ENCODE results near the gene RAMP2.

The RAMP2 gene

GRCh38 chr17:42796066-42796758 is 35.2 kb downstream of the RAMP2 start:
- Histone ChIP-seq H3K27me3 (ENCODE audit: insufficient read depth, low read length) (peaks cover 17% of the 10 kb centered on the region), H3K36me3 (ENCODE audit: insufficient read depth, low read length) (peaks cover 15% of the 10 kb centered on the region; the same call in 1 of the 2 replicates), H3K4me3 (ENCODE audit: low read length) (no peak overlapping the region), H3K9me3 (ENCODE audit: insufficient read depth, low read depth, low read length) (no peaks in the 10 kb centered on the region), H3K27ac (ENCODE audit: low read depth, low read length) (no peak overlapping the region), H3K4me1 (ENCODE audit: insufficient read depth, low read length) (peaks cover 3% of the 10 kb centered on the region; the same call in 1 of the 2 replicates), H3K9ac (ENCODE audit: low read depth, low read length) (no peak overlapping the region)
- 96% methylated on average over 18 of the region's 18 CpGs for WGBS

- H3K4me1 ChIP-seq (ENCODE audit: insufficient read depth, low read length) = peaks cover 3% of the 10 kb centered on the region; the same call in 1 of the 2 replicates
- no peaks in the 10 kb centered on the region for H3K9me3 ChIP-seq (ENCODE audit: insufficient read depth, low read depth, low read length)
- H3K36me3 ChIP-seq (ENCODE audit: insufficient read depth, low read length) = peaks cover 15% of the 10 kb centered on the region; the same call in 1 of the 2 replicates
- H3K9ac ChIP-seq (ENCODE audit: low read depth, low read length) = peak overlapping the region; percentile 90; the same call in 1 of the 2 replicates
- peaks cover 24% of the 10 kb centered on the region for H3K27me3 ChIP-seq (ENCODE audit: insufficient read depth, low read length)
- peak overlapping the region; percentile 95 for H3K4me3 ChIP-seq (ENCODE audit: low read length)
- WGBS = 96% methylated on average over 9 of the region's 10 CpGs
- no peak overlapping the region for H3K27ac ChIP-seq (ENCODE audit: low read depth, low read length)
Observed at GRCh38 chr17:42797067-42798007, 36.3 kb downstream of the RAMP2 start.

GRCh38 chr17:42798011-42798382 is 37.0 kb downstream of the RAMP2 start:
- H3K9me3 ChIP-seq (ENCODE audit: insufficient read depth, low read depth, low read length) = no peaks in the 10 kb centered on the region
- peaks cover 3% of the 10 kb centered on the region; the same call in 1 of the 2 replicates for H3K4me1 ChIP-seq (ENCODE audit: insufficient read depth, low read length)
- peaks cover 24% of the 10 kb centered on the region for H3K27me3 ChIP-seq (ENCODE audit: insufficient read depth, low read length)
- no peak overlapping the region for H3K27ac ChIP-seq (ENCODE audit: low read depth, low read length)
- H3K4me3 ChIP-seq (ENCODE audit: low read length) = peak overlapping the region; percentile 95
- peaks cover 15% of the 10 kb centered on the region; the same call in 1 of the 2 replicates for H3K36me3 ChIP-seq (ENCODE audit: insufficient read depth, low read length)
- 38% methylated on average over 10 of the region's 10 CpGs for WGBS
- peak overlapping the region; percentile 90 for H3K9ac ChIP-seq (ENCODE audit: low read depth, low read length)

GRCh38 chr17:42798383-42799380 is 37.7 kb downstream of the RAMP2 start, which contains the start of the genes CNTD1 and COA3:
CNTD1 (plus strand) TSS chr17:42798861; CDS start chr17:42799068, 207 bp downstream.
COA3 (minus strand) TSS chr17:42798704; CDS start chr17:42798681, 23 bp downstream.
- Histone ChIP-seq H3K4me3 (ENCODE audit: low read length) (peak within 1 kb of the TSS; percentile 95), H3K36me3 (ENCODE audit: insufficient read depth, low read length) (peaks cover 15% of the 10 kb centered on the region; the same call in 1 of the 2 replicates), H3K9ac (ENCODE audit: low read depth, low read length) (peak within 1 kb of the TSS; percentile 90), H3K27ac (ENCODE audit: low read depth, low read length) (no peak within 1 kb of the TSS), H3K4me1 (ENCODE audit: insufficient read depth, low read length) (peaks cover 3% of the 10 kb centered on the region; the same call in 1 of the 2 replicates), H3K27me3 (ENCODE audit: insufficient read depth, low read length) (peaks cover 24% of the 10 kb centered on the region), H3K9me3 (ENCODE audit: insufficient read depth, low read depth, low read length) (no peaks in the 10 kb centered on the region)
- 29% methylated on average over 66 of the region's 66 CpGs for WGBS

GRCh38 chr17:42803074-42803883 is 42.3 kb downstream of the RAMP2 start:
- Histone ChIP-seq H3K4me1 (ENCODE audit: insufficient read depth, low read length) (no peaks in the 10 kb centered on the region), H3K4me3 (ENCODE audit: low read length) (no peak overlapping the region), H3K9ac (ENCODE audit: low read depth, low read length) (no peak overlapping the region), H3K27ac (ENCODE audit: low read depth, low read length) (peak overlapping the region; percentile 52; the same call in 1 of the 2 replicates), H3K9me3 (ENCODE audit: insufficient read depth, low read depth, low read length) (no peaks in the 10 kb centered on the region), H3K27me3 (ENCODE audit: insufficient read depth, low read length) (peaks cover 24% of the 10 kb centered on the region), H3K36me3 (ENCODE audit: insufficient read depth, low read length) (no peaks in the 10 kb centered on the region)
- WGBS = 95% methylated on average over 2 of the region's 2 CpGs

- H3K4me1 ChIP-seq (ENCODE audit: insufficient read depth, low read length) = no peaks in the 10 kb centered on the region
- H3K27ac ChIP-seq (ENCODE audit: low read depth, low read length) = no peak overlapping the region
- WGBS = 93% methylated on average over 1 of the region's 1 CpG
- H3K27me3 ChIP-seq (ENCODE audit: insufficient read depth, low read length) = peaks cover 16% of the 10 kb centered on the region
- H3K9ac ChIP-seq (ENCODE audit: low read depth, low read length) = no peak overlapping the region
- H3K9me3 ChIP-seq (ENCODE audit: insufficient read depth, low read depth, low read length) = no peaks in the 10 kb centered on the region
- no peak overlapping the region for H3K4me3 ChIP-seq (ENCODE audit: low read length)
- H3K36me3 ChIP-seq (ENCODE audit: insufficient read depth, low read length) = peaks cover 11% of the 10 kb centered on the region; the same call in 1 of the 2 replicates
Observed at GRCh38 chr17:42804918-42805367, 43.9 kb downstream of the RAMP2 start.

GRCh38 chr17:42806249-42806648 is 45.2 kb downstream of the RAMP2 start:
- Histone ChIP-seq H3K27me3 (ENCODE audit: insufficient read depth, low read length) (peaks cover 7% of the 10 kb centered on the region; the same call in 1 of the 2 replicates), H3K9ac (ENCODE audit: low read depth, low read length) (no peak overlapping the region), H3K27ac (ENCODE audit: low read depth, low read length) (no peak overlapping the region), H3K4me1 (ENCODE audit: insufficient read depth, low read length) (no peaks in the 10 kb centered on the region), H3K9me3 (ENCODE audit: insufficient read depth, low read depth, low read length) (no peaks in the 10 kb centered on the region), H3K36me3 (ENCODE audit: insufficient read depth, low read length) (peaks cover 24% of the 10 kb centered on the region), H3K4me3 (ENCODE audit: low read length) (no peak overlapping the region)
- WGBS = 93% methylated on average over 1 of the region's 1 CpG

- Histone ChIP-seq H3K4me1 (ENCODE audit: insufficient read depth, low read length) (no peaks in the 10 kb centered on the region), H3K27me3 (ENCODE audit: insufficient read depth, low read length) (no peaks in the 10 kb centered on the region), H3K9ac (ENCODE audit: low read depth, low read length) (no peak overlapping the region), H3K4me3 (ENCODE audit: low read length) (no peak overlapping the region), H3K36me3 (ENCODE audit: insufficient read depth, low read length) (peaks cover 44% of the 10 kb centered on the region), H3K9me3 (ENCODE audit: insufficient read depth, low read depth, low read length) (no peaks in the 10 kb centered on the region), H3K27ac (ENCODE audit: low read depth, low read length) (no peak overlapping the region)
- 83% methylated on average over 3 of the region's 3 CpGs for WGBS
Observed at GRCh38 chr17:42809250-42809649, 48.2 kb downstream of the RAMP2 start.

Measured in HUES64 (cell line).